Prostate gland (tissue), 2 donors: ENCODE measurements around the gene DBH. TPM values are rescaled to one million over a fixed set of nuclear protein-coding genes. Genes with fewer than 3 reads are reported as not detected.

ENCODE experiments used
- DNase-seq: peaks from one replicate; pipeline ENCODE4 v3.0.0-alpha.2; 2019; ENCODE audit warnings: low spot score
- H3K27ac ChIP-seq, 2 donors: fragments of 200-600 bp; sonication (generic); 2 replicates each; pipeline ENCODE4 v1.5.1; 2017 to 2019
- H3K27me3 ChIP-seq: fragments of 200-600 bp; sonication (generic); replicated peaks from 2 replicates; pipeline ENCODE4 v1.5.1; 2019; ENCODE audit not compliant: insufficient read depth
- H3K36me3 ChIP-seq, 2 donors: fragments of 200-600 bp; sonication (generic); 1 replicate in 1 of 2; 2 replicates in 1 of 2; pipeline versions ENCODE4 v1.5.1 to v1.8.1; 2017 to 2019
- H3K4me1 ChIP-seq: fragments of 200-600 bp; sonication (generic); replicated peaks from 2 replicates; pipeline ENCODE4 v1.5.1; 2019
- H3K4me3 ChIP-seq, 2 donors: fragments of 200-600 bp; sonication (generic); 2 replicates each; pipeline ENCODE4 v1.5.1; 2017 to 2019
- H3K9me3 ChIP-seq: fragments of 200-600 bp; sonication (generic); 2 replicates; pipeline ENCODE4 v1.5.1; 2017
- CTCF ChIP-seq, 4 experiments: fragments of 200-600 bp in 2 of 4; fragments of 450-650 bp in 2 of 4; sonication (generic) in 2 of 4; IDR thresholded peaks; 1 replicate in 3 of 4; 2 replicates in 1 of 4; pipeline ENCODE4 v1.5.1; 2016 to 2019; ENCODE audit warnings: antibody characterized with exemption in 4 of 4, mild to moderate bottlenecking in 2 of 4, moderate library complexity in 2 of 4
- POLR2A ChIP-seq: fragments of 450-650 bp; IDR thresholded peaks from one replicate; pipeline ENCODE4 v1.6.1; 2016; ENCODE audit warnings: antibody characterized with exemption, mild to moderate bottlenecking
- POLR2AphosphoS5 ChIP-seq: sonication (generic); formaldehyde crosslinking; IDR thresholded peaks from one replicate; pipeline ENCODE4 v1.6.1; 2017; ENCODE audit warnings: antibody characterized with exemption
- WGBS: methylation state at CpG from one replicate; pipeline ENCODE4 v1.1.5; 2018; 5-methylcytosine and 5-hydroxymethylcytosine counted together
- intact Hi-C: fragments of 100-400 bp; cut with DNase I; formaldehyde crosslinking; loops from one replicate; pipeline ENCODE4 v1.14.2; 2022
- total RNA-seq, 2 donors: library from RNA; depleted of rRNA; stranded (reverse); fragments of >200 nt; gene quantifications; one replicate each; pipeline ENCODE4 v1.1.0, GENCODE V29; 2016

DBH gene
- total RNA-seq, 2 donors from 2014 or later, result not detected

- H3K9me3 ChIP-seq, result no peaks in the 10 kb centered on the region
- WGBS, result 97% methylated on average over 25 of the region's 25 CpGs
- intact Hi-C loops, result no loop called here
- no peak overlapping the region for H3K4me3 ChIP-seq
- H3K36me3 ChIP-seq, result no peaks in the 10 kb centered on the region
- no peaks in the 10 kb centered on the region for H3K4me1 ChIP-seq
- H3K27ac ChIP-seq, result no peak overlapping the region
- DNase-seq, result no peak
- H3K27me3 ChIP-seq, result no peaks in the 10 kb centered on the region
- TF ChIP-seq POLR2A (no peak), POLR2AphosphoS5 (no peak), CTCF (IDR thresholded peaks at IDR 0.05) (no peak)
These were observed 5.9 kb downstream of the DBH start for GRCh38 chr9:133641861-133642595.

GRCh38 chr9:133642708-133643361, 6.7 kb downstream of the DBH start:
- H3K36me3 ChIP-seq, result no peaks in the 10 kb centered on the region
- WGBS, result 87% methylated on average over 16 of the region's 16 CpGs

GRCh38 chr9:133643362-133643755, 7.2 kb downstream of the DBH start:
- TF ChIP-seq POLR2AphosphoS5, result no peak
- intact Hi-C loops, result no loop called here
- no peaks in the 10 kb centered on the region for H3K9me3 ChIP-seq
- DNase-seq, result no peak
- no peak overlapping the region for H3K27ac ChIP-seq
- 91% methylated on average over 20 of the region's 20 CpGs for WGBS
- H3K36me3 ChIP-seq, result no peaks in the 10 kb centered on the region
- H3K27me3 ChIP-seq, result no peaks in the 10 kb centered on the region
- H3K4me3 ChIP-seq, result no peak overlapping the region
- no peaks in the 10 kb centered on the region for H3K4me1 ChIP-seq

More at GRCh38 chr9:133642708-133643361, 6.7 kb downstream of the DBH start:
- H3K27ac ChIP-seq, result no peak overlapping the region
- intact Hi-C loops, result no loop called here
- no peaks in the 10 kb centered on the region for H3K27me3 ChIP-seq
- H3K4me3 ChIP-seq, result no peak overlapping the region
- no peaks in the 10 kb centered on the region for H3K9me3 ChIP-seq
- H3K4me1 ChIP-seq, result no peaks in the 10 kb centered on the region
- no peak for DNase-seq
- no peak for TF ChIP-seq POLR2AphosphoS5
- no peak for TF ChIP-seq POLR2A
- TF ChIP-seq CTCF (IDR thresholded peaks at IDR 0.05), result no peak

DNA sequence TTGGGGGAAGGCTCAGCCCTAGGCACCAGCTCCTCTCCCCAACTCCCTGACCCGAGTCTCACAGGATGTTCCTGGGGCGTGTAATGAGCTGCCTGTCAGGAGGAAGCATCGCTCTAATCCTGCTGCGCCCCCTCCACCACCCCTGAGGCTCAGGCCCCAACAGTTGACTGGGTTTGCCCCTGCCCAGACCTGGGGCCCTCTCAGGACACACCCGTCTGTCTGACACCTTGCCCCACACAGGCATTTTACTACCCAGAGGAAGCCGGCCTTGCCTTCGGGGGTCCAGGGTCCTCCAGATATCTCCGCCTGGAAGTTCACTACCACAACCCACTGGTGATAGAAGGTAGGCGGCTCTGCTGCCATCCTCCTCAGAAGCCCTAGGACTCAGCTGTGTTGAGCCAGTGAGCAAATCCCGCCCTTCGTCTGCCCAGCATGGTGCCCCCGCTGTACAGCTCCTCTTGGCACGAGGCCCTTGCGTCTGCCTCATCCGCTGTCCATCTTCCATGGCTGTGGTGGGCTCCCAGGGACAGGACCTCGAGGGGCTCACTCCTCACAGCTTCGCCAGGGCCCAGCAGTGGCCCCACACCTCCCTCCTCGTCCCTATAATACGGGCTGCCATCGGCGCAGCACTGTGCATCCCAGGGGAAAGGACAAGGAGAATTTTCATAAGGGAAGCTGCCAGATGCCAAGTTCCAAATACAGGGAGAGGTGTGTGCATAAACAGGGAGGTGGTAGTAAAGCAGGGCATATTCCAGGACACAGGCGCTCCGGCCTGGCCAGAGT, 8.0 kb downstream of the DBH start:
- Histone ChIP-seq H3K4me3 (no peak overlapping the region), H3K27ac (no peak overlapping the region), H3K27me3 (no peaks in the 10 kb centered on the region), H3K4me1 (no peaks in the 10 kb centered on the region), H3K36me3 (no peaks in the 10 kb centered on the region), H3K9me3 (no peaks in the 10 kb centered on the region)
- TF ChIP-seq POLR2A (no peak), CTCF (IDR thresholded peaks at IDR 0.05) (no peak), POLR2AphosphoS5 (no peak)
- no peak for DNase-seq
- intact Hi-C loops, result no loop called here
- WGBS, result 87% methylated on average over 23 of the region's 23 CpGs

DNA sequence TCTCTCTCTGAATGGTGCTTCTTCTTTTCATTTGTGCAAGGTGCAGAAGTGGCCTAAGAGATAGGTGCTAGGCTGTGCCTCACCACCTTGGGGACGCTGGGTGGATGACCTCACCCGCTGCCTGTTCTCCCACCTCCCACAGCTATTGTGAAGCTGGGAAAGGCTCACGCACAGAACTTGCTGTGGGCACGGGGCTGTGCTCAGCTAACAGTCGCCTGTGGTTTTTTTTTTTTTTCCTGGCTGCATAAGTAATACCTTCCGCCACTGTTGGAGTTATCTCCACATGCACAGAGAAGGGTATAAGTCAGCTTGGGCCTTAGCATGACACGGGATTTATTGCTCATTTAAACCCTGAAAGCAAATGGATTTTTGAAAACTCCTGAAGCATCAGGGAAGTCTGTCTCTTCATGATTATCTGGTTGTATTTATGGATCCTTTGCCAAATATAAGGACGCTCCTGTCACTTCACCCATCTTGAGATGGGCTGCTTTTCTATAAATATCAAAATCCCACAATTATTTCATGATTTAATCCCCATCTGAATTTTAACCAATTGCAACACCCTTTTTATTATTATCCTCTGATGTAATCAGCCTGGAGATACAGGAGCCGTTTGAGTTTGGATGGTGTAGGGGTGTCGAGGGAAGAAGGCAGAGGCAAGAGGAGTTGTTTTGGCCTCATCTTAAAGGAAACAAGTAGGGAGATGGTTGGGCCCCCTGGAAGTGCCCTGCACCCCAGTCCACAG, 9.0 kb downstream of the DBH start:
- TF ChIP-seq POLR2AphosphoS5 (no peak), POLR2A (no peak), CTCF (IDR thresholded peaks at IDR 0.05) (no peak)
- no peak overlapping the region for H3K4me3 ChIP-seq
- no peak overlapping the region for H3K27ac ChIP-seq
- H3K9me3 ChIP-seq, result no peaks in the 10 kb centered on the region
- no peaks in the 10 kb centered on the region for H3K36me3 ChIP-seq
- intact Hi-C loops, result no loop called here
- 68% methylated on average over 10 of the region's 10 CpGs for WGBS
- no peaks in the 10 kb centered on the region for H3K27me3 ChIP-seq
- no peak for DNase-seq
- no peaks in the 10 kb centered on the region for H3K4me1 ChIP-seq
